ENCODE data around the gene SPTBN4. TPM values are rescaled to one million over a fixed set of nuclear protein-coding genes. Genes with fewer than 3 reads are reported as not detected.

The SPTBN4 gene
- total and polyA plus RNA-seq, 10 of the 15 experiments (the other 5 are each of a cell fraction or from before 2014, with no cell fraction given): 0.04 to 1.1 (median 0.34) TPM; not detected in 1

- ChIA-PET POLR2A (no interaction called here), RAD21 (ENCODE audit: unreplicated experiment) (interaction anchor here (0.7 to 1.1 kb wide), 2 partner anchors 72 to 187 kb away, joined by 3 to 4 read pairs; no protein-coding TSS in a partner anchor), SMC1A (ENCODE audit: uncharacterized antibody, unreplicated experiment) (no interaction called here), CTCF (interaction anchor here (0.8 kb wide), 1 partner anchor 28 kb away, joined by 3 read pairs; no protein-coding TSS in a partner anchor)
- no peaks in the 10 kb centered on the region for H3K9me3 ChIP-seq (replicated peaks; ENCODE audit: control insufficient read depth, insufficient read depth, low read length)
- WGBS (ENCODE audit: insufficient coverage, insufficient replicate concordance, low lambda C conversion rate, missing lambda C conversion rate): 67% methylated on average over 3 of the region's 3 CpGs
- no peak overlapping the region for H3K4me2 ChIP-seq (ENCODE audit: control insufficient read depth, insufficient read depth)
- no peak for FAIRE-seq
- H3K79me2 ChIP-seq (ENCODE audit: control insufficient read depth, insufficient read depth, low read length): no peaks in the 10 kb centered on the region
- no peaks in the 10 kb centered on the region for H4K20me1 ChIP-seq (ENCODE audit: control insufficient read depth, insufficient read depth)
- no peaks in the 10 kb centered on the region; a peak in 1 of 4 replicates for H3K27me3 ChIP-seq (replicated peaks in 1 of 2; ENCODE audit: control insufficient read depth in 2 of 2, insufficient read depth in 2 of 2, low read length in 1 of 2)
- intact Hi-C loops (cut with micrococcal nuclease; ENCODE audit: unreplicated experiment) (no loop called here), in situ Hi-C loops (cut with MboI) (no loop called here)
- no peaks in the 10 kb centered on the region for H3K36me3 ChIP-seq (ENCODE audit: control insufficient read depth in 2 of 2, insufficient read depth in 2 of 2, low read length in 1 of 2)
- no peak overlapping the region for H3K9ac ChIP-seq (ENCODE audit: control insufficient read depth, insufficient read depth, low read length)
- BruUV-seq (replicated peaks): no TSS peak
- DNase-seq (ENCODE audit: low read depth, low spot score): no peak
- no peaks in the 10 kb centered on the region for H3K4me1 ChIP-seq (ENCODE audit: control insufficient read depth, insufficient read depth, low read length)
- no peak overlapping the region for H2AFZ ChIP-seq (ENCODE audit: control insufficient read depth, low read depth, low read length)
- H3K4me3 ChIP-seq: no peak overlapping the region
- no peak overlapping the region for H3K27ac ChIP-seq (ENCODE audit: control insufficient read depth, insufficient read depth)
- ATAC-seq: no peak
- no peak for TF ChIP-seq ZNF217 (IDR thresholded peaks at IDR 0.05)
- TF ChIP-seq POLR2AphosphoS5 (IDR thresholded peaks at IDR 0.05; ENCODE audit: low read length): no peak
- TF ChIP-seq YY1 (IDR thresholded peaks at IDR 0.05; ENCODE audit: low read depth, low read length): no peak
- no peak for TF ChIP-seq HSF1 (IDR thresholded peaks at IDR 0.05; ENCODE audit: low read depth, low read length)
- no peak for TF ChIP-seq NFXL1 (IDR thresholded peaks at IDR 0.05; ENCODE audit: borderline replicate concordance)
- no peak for TF ChIP-seq RAD51 (IDR thresholded peaks at IDR 0.05)
- TF ChIP-seq CUX1 (IDR thresholded peaks at IDR 0.05; ENCODE audit: insufficient replicate concordance, low read depth, low read length): no peak
- no peak for TF ChIP-seq SREBF1 (IDR thresholded peaks at IDR 0.05; ENCODE audit: low read length)
- no peak for TF ChIP-seq POLR2A (IDR thresholded peaks at IDR 0.05; ENCODE audit: low read depth, low read length)
- no peak for TF ChIP-seq RELB (IDR thresholded peaks at IDR 0.05; ENCODE audit: low read depth)
- TF ChIP-seq ATF7 (IDR thresholded peaks at IDR 0.05; ENCODE audit: low read depth): no peak
- TF ChIP-seq CEBPB (IDR thresholded peaks at IDR 0.05; ENCODE audit: borderline replicate concordance in 1 of 2, low read depth in 2 of 2, low read length in 2 of 2): no peak
- no peak for TF ChIP-seq TARDBP (IDR thresholded peaks at IDR 0.05; ENCODE audit: borderline replicate concordance)
- no peak for TF ChIP-seq CREB1 (IDR thresholded peaks at IDR 0.05; ENCODE audit: low read depth)
- TF ChIP-seq PBX3 (IDR thresholded peaks at IDR 0.05; ENCODE audit: insufficient replicate concordance, low read depth, low read length): no peak
- TF ChIP-seq ESRRA (IDR thresholded peaks at IDR 0.05; ENCODE audit: low read length): no peak
- TF ChIP-seq YBX1 (IDR thresholded peaks at IDR 0.05): no peak
- TF ChIP-seq IKZF1 (conservative IDR thresholded peaks at IDR 0.05): no peak
Observed at GRCh38 chr19:40492274-40492673, 25.5 kb downstream of the SPTBN4 start.
